ENCODE data around the gene NSG2.
"Not testable (repeated sequence)": the region's sequence is repeated elsewhere in the genome, so short reads cannot be mapped to it uniquely, and the experiment has no call there.

The NSG2 gene

GRCh38 chr5:174101195-174101730 lies 55.8 kb downstream of the NSG2 start:
- DNase-seq (ENCODE audit: low spot score) = no peak

- not testable (repeated sequence) for DNase-seq (ENCODE audit: low spot score)
Observed at GRCh38 chr5:174102574-174102973, 57.1 kb downstream of the NSG2 start.

- DNase-seq (ENCODE audit: low spot score) = peak; percentile 68
Observed at GRCh38 chr5:174106997-174107655, 61.6 kb downstream of the NSG2 start.

- DNase-seq (ENCODE audit: low spot score) = no peak
Observed at GRCh38 chr5:174108745-174109144, 63.2 kb downstream of the NSG2 start.

GRCh38 chr5:174109698-174110260 lies 64.3 kb downstream of the NSG2 start:
- DNase-seq (ENCODE audit: low spot score) = no peak

- no peak for DNase-seq (ENCODE audit: low spot score)
Observed at GRCh38 chr5:174110310-174110709, 64.8 kb downstream of the NSG2 start.

GRCh38 chr5:174111287-174111973 lies 65.9 kb downstream of the NSG2 start:
- DNase-seq (ENCODE audit: low spot score) = no peak

GRCh38 chr5:174115226-174115625 lies 69.7 kb downstream of the NSG2 start:
- DNase-seq (ENCODE audit: low spot score) = no peak

- DNase-seq (ENCODE audit: low spot score) = peak; percentile 54
Observed at GRCh38 chr5:174118823-174119467, 73.4 kb downstream of the NSG2 start.

GRCh38 chr5:174119468-174119881 lies 74.0 kb downstream of the NSG2 start:
- DNase-seq (ENCODE audit: low spot score) = no peak

GRCh38 chr5:174120401-174121005 lies 75.0 kb downstream of the NSG2 start:
- DNase-seq (ENCODE audit: low spot score) = no peak

GRCh38 chr5:174134545-174134944 lies 89.0 kb downstream of the NSG2 start:
- no peak for DNase-seq (ENCODE audit: low spot score)

- DNase-seq (ENCODE audit: low spot score) = no peak
Observed at GRCh38 chr5:174139623-174140022, 94.1 kb downstream of the NSG2 start.

GRCh38 chr5:174140452-174141020 lies 95.0 kb downstream of the NSG2 start:
- no peak for DNase-seq (ENCODE audit: low spot score)

GRCh38 chr5:174141398-174141797 lies 95.9 kb downstream of the NSG2 start:
- DNase-seq (ENCODE audit: low spot score) = no peak

GRCh38 chr5:174145091-174145490 lies 99.6 kb downstream of the NSG2 start:
- no peak for DNase-seq (ENCODE audit: low spot score)

- peak; percentile 32 for DNase-seq (ENCODE audit: low spot score)
Observed at GRCh38 chr5:174145821-174146220, 100.3 kb downstream of the NSG2 start.

- no peak for DNase-seq (ENCODE audit: low spot score)
Observed at GRCh38 chr5:174146556-174146955, 101.0 kb downstream of the NSG2 start.

GRCh38 chr5:174147012-174147411 lies 101.5 kb downstream of the NSG2 start:
- not testable (repeated sequence) for DNase-seq (ENCODE audit: low spot score)

GRCh38 chr5:174147551-174147950 lies 102.0 kb downstream of the NSG2 start:
- no peak for DNase-seq (ENCODE audit: low spot score)

- DNase-seq (ENCODE audit: low spot score) = no peak
Observed at GRCh38 chr5:174148721-174149120, 103.2 kb downstream of the NSG2 start.

GRCh38 chr5:174149426-174149825 lies 103.9 kb downstream of the NSG2 start:
- DNase-seq (ENCODE audit: low spot score) = no peak

All from iPS-NIHi11 (cell line).